Chondrocyte (in vitro differentiated cells): Measurements from ENCODE around the gene RPL14. TPM values are rescaled to one million over a fixed set of nuclear protein-coding genes. Genes with fewer than 3 reads are reported as not detected.

Experiments
- DNase-seq: peaks from one replicate; pipeline ENCODE4 v3.0.0; 2021; ENCODE audit warnings: mixed read lengths, low spot score
- H3K27ac Mint-ChIP-seq: one replicate; pipeline ENCODE4 v1.8.0; 2021; ENCODE audit warnings: mild to moderate bottlenecking, moderate library complexity, mixed read lengths; ENCODE audit not compliant: unreplicated experiment
- H3K27me3 Mint-ChIP-seq: 2 replicates; pipeline ENCODE4 v1.8.0; 2021; ENCODE audit warnings: low read depth, mixed read lengths
- H3K36me3 Mint-ChIP-seq: 2 replicates; pipeline ENCODE4 v1.8.0; 2021; ENCODE audit warnings: low read depth, mixed read lengths
- H3K4me1 Mint-ChIP-seq: 2 replicates; pipeline ENCODE4 v1.8.0; 2021; ENCODE audit warnings: low read depth, mild to moderate bottlenecking, mixed read lengths
- H3K4me3 Mint-ChIP-seq: one replicate; pipeline ENCODE4 v1.8.0; 2021; ENCODE audit warnings: mild to moderate bottlenecking, moderate library complexity, mixed read lengths; ENCODE audit not compliant: unreplicated experiment
- H3K9me3 Mint-ChIP-seq: 2 replicates; pipeline ENCODE4 v1.8.0; 2021; ENCODE audit warnings: low read depth, mixed read lengths
- CTCF ChIP-seq: fragments of 200-600 bp; sonication (generic); IDR thresholded peaks from 2 replicates; pipeline ENCODE4 v1.5.0; 2021; ENCODE audit warnings: antibody characterized with exemption, mild to moderate bottlenecking, moderate library complexity
- total RNA-seq: library from RNA; stranded (reverse); gene quantifications from 3 replicates; pipeline ENCODE4 v1.2.1, GENCODE V29; 2021

The RPL14 gene
- total RNA-seq, 1 donor from 2014 or later = 1,188 TPM

- H3K36me3 Mint-ChIP-seq = no peaks in the 10 kb centered on the region
- no peak overlapping the region for H3K27ac Mint-ChIP-seq
- no peaks in the 10 kb centered on the region for H3K4me1 Mint-ChIP-seq
- H3K9me3 Mint-ChIP-seq = no peaks in the 10 kb centered on the region
- H3K27me3 Mint-ChIP-seq = no peaks in the 10 kb centered on the region
- no peak overlapping the region for H3K4me3 Mint-ChIP-seq
- DNase-seq = no peak
- TF ChIP-seq CTCF = no peak
These were observed 13.6 kb downstream of the RPL14 start for GRCh38 chr3:40470701-40471100.

DNA sequence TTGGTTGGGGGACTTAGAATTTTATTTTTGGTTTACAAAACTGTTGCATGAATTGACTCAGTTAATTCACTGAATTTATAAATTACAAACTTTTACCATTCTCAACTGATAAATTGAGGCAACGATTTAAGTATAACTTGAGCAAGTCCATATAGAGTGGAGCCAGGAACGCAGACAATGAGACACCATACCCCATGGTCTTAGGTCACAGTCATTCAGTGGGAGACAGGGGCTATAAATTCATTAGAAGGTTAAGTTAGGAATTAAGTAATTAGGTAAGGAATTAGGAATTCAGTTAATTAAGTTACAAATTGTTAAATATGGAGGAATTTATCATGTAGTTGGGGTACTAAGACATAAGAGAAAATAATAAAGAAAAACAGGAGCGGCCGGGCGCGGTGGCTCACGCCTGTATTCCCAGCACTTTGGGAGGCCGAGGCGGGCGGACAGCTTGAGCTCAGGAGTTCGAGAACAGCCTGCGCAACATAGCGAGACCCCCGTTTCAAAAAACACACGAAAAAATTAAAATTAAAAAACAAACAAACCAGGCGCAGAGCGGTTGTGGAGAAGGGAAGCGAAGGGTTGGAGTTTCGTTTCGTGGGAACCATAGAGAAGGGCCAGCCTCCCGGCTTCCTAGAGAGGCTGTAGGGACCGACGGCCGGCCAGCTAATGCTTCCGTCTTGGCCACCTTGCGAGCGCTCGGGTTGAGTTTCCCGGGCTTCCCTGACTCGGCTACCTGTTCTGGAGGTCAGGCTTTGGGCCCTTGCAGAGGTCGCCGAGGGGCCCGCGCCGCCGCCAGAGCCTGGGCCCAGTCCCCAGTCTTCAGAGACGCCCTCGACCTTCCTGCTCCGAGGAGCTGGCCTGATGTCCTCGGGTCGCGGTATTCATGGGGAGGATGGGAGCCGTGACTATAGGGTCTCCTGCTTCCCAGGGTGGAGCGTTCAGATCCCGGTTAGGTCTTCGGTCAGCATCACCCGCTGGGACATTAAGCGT, 19.6 kb downstream of the RPL14 start, which contains the start of gene ZNF619:
Gene ZNF619 (plus strand): TSS at position 645 of the 993 bp plus-strand sequence. CDS start 858 bp downstream, outside the sequence.
- no peak for TF ChIP-seq CTCF
- Mint-ChIP-seq H3K4me3 (peak within 1 kb of the TSS; percentile 81), H3K9me3 (no peaks in the 10 kb centered on the region), H3K36me3 (peaks cover 2% of the 10 kb centered on the region), H3K27me3 (no peaks in the 10 kb centered on the region), H3K4me1 (peaks cover 13% of the 10 kb centered on the region), H3K27ac (peak within 1 kb of the TSS; percentile 86)
- DNase-seq = no peak

- H3K9me3 Mint-ChIP-seq = no peaks in the 10 kb centered on the region
- peaks cover 7% of the 10 kb centered on the region for H3K36me3 Mint-ChIP-seq
- no peak for DNase-seq
- H3K4me1 Mint-ChIP-seq = peaks cover 13% of the 10 kb centered on the region
- peak overlapping the region; percentile 86 for H3K27ac Mint-ChIP-seq
- TF ChIP-seq CTCF = no peak
- peak overlapping the region; percentile 81 for H3K4me3 Mint-ChIP-seq
- no peaks in the 10 kb centered on the region for H3K27me3 Mint-ChIP-seq
These were observed 20.5 kb downstream of the RPL14 start for GRCh38 chr3:40477666-40478065.

DNA sequence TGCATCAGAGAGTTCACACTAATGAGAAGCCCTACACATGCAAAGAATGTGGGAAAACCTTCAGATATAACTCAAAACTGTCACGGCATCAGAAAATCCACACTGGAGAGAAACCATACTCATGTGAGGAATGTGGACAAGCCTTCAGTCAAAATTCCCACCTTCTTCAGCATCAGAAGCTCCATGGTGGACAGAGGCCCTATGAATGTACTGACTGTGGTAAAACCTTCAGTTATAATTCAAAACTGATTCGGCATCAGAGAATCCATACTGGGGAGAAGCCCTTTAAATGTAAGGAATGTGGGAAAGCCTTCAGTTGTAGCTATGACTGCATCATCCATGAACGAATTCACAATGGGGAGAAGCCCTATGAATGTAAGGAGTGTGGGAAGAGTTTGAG, 30.0 kb downstream of the RPL14 start:
- H3K27me3 Mint-ChIP-seq = no peaks in the 10 kb centered on the region
- no peak overlapping the region for H3K4me3 Mint-ChIP-seq
- H3K36me3 Mint-ChIP-seq = peaks cover 33% of the 10 kb centered on the region
- H3K27ac Mint-ChIP-seq = no peak overlapping the region
- no peak for DNase-seq
- no peak for TF ChIP-seq CTCF
- H3K4me1 Mint-ChIP-seq = no peaks in the 10 kb centered on the region
- H3K9me3 Mint-ChIP-seq = peaks cover 18% of the 10 kb centered on the region

- Mint-ChIP-seq H3K4me1 (no peaks in the 10 kb centered on the region), H3K4me3 (no peak overlapping the region), H3K27me3 (no peaks in the 10 kb centered on the region), H3K36me3 (peaks cover 23% of the 10 kb centered on the region), H3K9me3 (peaks cover 18% of the 10 kb centered on the region), H3K27ac (no peak overlapping the region)
- no peak for DNase-seq
- no peak for TF ChIP-seq CTCF
These were observed 33.8 kb downstream of the RPL14 start for GRCh38 chr3:40490916-40491315.
